Endothelial cell of umbilical vein (primary cell): ENCODE results near the gene TMEM178B. TPM values are rescaled to one million over a fixed set of nuclear protein-coding genes. Genes with fewer than 3 reads are reported as not detected.

Experiments used
- BruUV-seq: library from RNA; stranded (reverse); fragments of 400-500 nt; replicated peaks from 2 replicates; lab custom pipeline; 2021; lab: Mats Ljungman, UMichigan
- CTCF ChIA-PET: fragments of 300-600, 350-600 bp; sonication (Branson Sonifier 250); formaldehyde crosslinking; loops from one replicate; lab custom pipeline; 2021; ENCODE audit warnings: antibody characterized with exemption, inconsistent platforms; lab: Charles Lee
- POLR2A ChIA-PET: fragments of 300-600, 350-600 bp; sonication (Branson Sonifier 250); formaldehyde crosslinking; loops from one replicate; lab custom pipeline; 2021; ENCODE audit warnings: antibody characterized with exemption, inconsistent platforms; lab: Charles Lee
- DNase-seq: peaks from one replicate; pipeline ENCODE4 v3.0.0-alpha.2; 2011; ENCODE audit warnings: low read depth, low spot score
- FAIRE-seq: peaks from 2 replicates; lab custom pipeline; 2011; peaks lifted over from hg19 to GRCh38; lab: Jason Lieb, UNC
- H2AFZ ChIP-seq: 2 replicates; pipeline ENCODE4 v1.6.0; 2012; ENCODE audit warnings: low read depth, low read length, control low read depth, inconsistent platforms
- H3K27ac ChIP-seq: 2 replicates; pipeline ENCODE4 v1.5.1; 2011; ENCODE audit warnings: low read depth, mild to moderate bottlenecking, control low read depth, low read length, moderate library complexity; ENCODE audit not compliant: insufficient read depth
- H3K27me3 ChIP-seq, 2 experiments: 2 replicates each; pipeline versions ENCODE4 v1.6.0 to v1.6.1; 2011; ENCODE audit warnings: low read length in 2 of 2, mixed read lengths in 1 of 2; ENCODE audit not compliant: control insufficient read depth in 2 of 2, insufficient read depth in 2 of 2
- H3K36me3 ChIP-seq, 2 experiments: 2 replicates in 1 of 2; 3 replicates in 1 of 2; pipeline ENCODE4 v1.5.1; 2011; ENCODE audit warnings: low read length in 2 of 2, mild to moderate bottlenecking in 1 of 2, moderate library complexity in 1 of 2; ENCODE audit not compliant: control insufficient read depth in 2 of 2, insufficient read depth in 2 of 2; ENCODE audit errors: extremely low read depth in 1 of 2
- H3K4me1 ChIP-seq: 3 replicates; pipeline ENCODE4 v1.5.1; 2011; ENCODE audit warnings: mild to moderate bottlenecking, low read length; ENCODE audit not compliant: control insufficient read depth, insufficient read depth; ENCODE audit errors: extremely low read depth
- H3K4me2 ChIP-seq: 2 replicates; pipeline ENCODE4 v1.6.1; 2011; ENCODE audit warnings: low read length, control low read depth, mixed read lengths; ENCODE audit not compliant: insufficient read depth
- H3K4me3 ChIP-seq, 3 experiments: fragments of 200-600 bp in 1 of 3; sonication (generic), shearing (Covaris generic) in 1 of 3; replicated peaks in 1 of 3; 2 replicates each; pipeline ENCODE4 v1.5.1; 2011 to 2016; ENCODE audit warnings: control low read depth in 3 of 3, low read length in 3 of 3, mild to moderate bottlenecking in 2 of 3, inconsistent platforms in 1 of 3, low read depth in 1 of 3, moderate library complexity in 1 of 3; ENCODE audit not compliant: insufficient read depth in 1 of 3
- H3K79me2 ChIP-seq: 2 replicates; pipeline ENCODE4 v1.6.0; 2012; ENCODE audit warnings: low read length, inconsistent platforms; ENCODE audit not compliant: control insufficient read depth, insufficient read depth
- H3K9ac ChIP-seq: replicated peaks from 2 replicates; pipeline ENCODE3; 2011; ENCODE audit warnings: low read length, control low read depth; ENCODE audit not compliant: insufficient read depth; ENCODE audit errors: extremely low read depth
- H3K9me1 ChIP-seq: replicated peaks from 3 replicates; pipeline ENCODE4 v1.6.0; 2011; ENCODE audit warnings: mild to moderate bottlenecking, low read length; ENCODE audit not compliant: control insufficient read depth, insufficient read depth; ENCODE audit errors: extremely low read depth
- H3K9me3 ChIP-seq: replicated peaks from 2 replicates; pipeline ENCODE4 v1.5.1; 2012; ENCODE audit warnings: low read length, inconsistent platforms; ENCODE audit not compliant: control insufficient read depth, insufficient read depth
- H4K20me1 ChIP-seq: replicated peaks from 2 replicates; pipeline ENCODE3; 2011; ENCODE audit warnings: mild to moderate bottlenecking, low read length; ENCODE audit not compliant: control insufficient read depth, insufficient read depth; ENCODE audit errors: extremely low read depth
- EZH2 ChIP-seq: IDR thresholded peaks from 2 replicates; pipeline ENCODE4 v1.6.1; 2012; ENCODE audit warnings: borderline replicate concordance, low read depth, mild to moderate bottlenecking, moderate library complexity, low read length, inconsistent platforms; ENCODE audit not compliant: severe bottlenecking
- FOS ChIP-seq: IDR thresholded peaks from 2 replicates; pipeline ENCODE4 v1.6.1; 2011; ENCODE audit warnings: mild to moderate bottlenecking, low read length, moderate library complexity, borderline replicate concordance; ENCODE audit not compliant: insufficient read depth
- GATA2 ChIP-seq: IDR thresholded peaks from 2 replicates; pipeline ENCODE4 v1.7.0; 2011; ENCODE audit warnings: low read depth, mild to moderate bottlenecking, moderate library complexity, mixed read lengths, low read length; ENCODE audit not compliant: insufficient read length, insufficient read depth
- JUN ChIP-seq: IDR thresholded peaks from 2 replicates; pipeline ENCODE4 v1.6.1; 2011; ENCODE audit warnings: borderline replicate concordance, low read depth; ENCODE audit not compliant: insufficient read length, insufficient read depth
- MYC ChIP-seq: IDR thresholded peaks from one replicate; pipeline ENCODE4 v1.6.1; 2011; ENCODE audit warnings: mild to moderate bottlenecking, low read depth, low read length
- POLR2A ChIP-seq: IDR thresholded peaks from 2 replicates; pipeline ENCODE4 v1.6.1; 2012; ENCODE audit warnings: low read depth, mild to moderate bottlenecking, control low read depth, low read length
- POLR2AphosphoS5 ChIP-seq: IDR thresholded peaks from 2 replicates; pipeline ENCODE4 v1.6.1; 2012; ENCODE audit warnings: low read depth, mild to moderate bottlenecking, control low read depth, low read length, moderate library complexity; ENCODE audit not compliant: insufficient read depth
- dilution Hi-C: fragments of 300-500 bp; cut with MboI; formaldehyde crosslinking; loops from one replicate; pipeline ENCODE4 v1.15.0; 2019; ENCODE audit warnings: low sequenced_read_pairs; ENCODE audit not compliant: extremely low pct_ligation_motif_present
- intact Hi-C: fragments of 100-400 bp; cut with micrococcal nuclease; formaldehyde crosslinking; loops from one replicate; pipeline ENCODE4 v1.10.0; 2022
- polyA plus RNA-seq, 4 experiments: library from polyadenylated mRNA; depleted of rRNA in 3 of 4; stranded (reverse) in 3 of 4; unstranded in 1 of 4; fragments of >200 nt; gene quantifications; 2 replicates each; pipeline versions ENCODE4 v1.2.1 to v1.2.3, GENCODE V29; 2011 to 2012; ENCODE audit warnings: missing spikeins in 1 of 4
- total RNA-seq: library from RNA; stranded (reverse); gene quantifications from 2 replicates; pipeline ENCODE4 v1.2.3, GENCODE V29; 2021
- TF ChIP-seq, protein P1 (sequence below): IDR thresholded peaks from 2 replicates; pipeline ENCODE4 v1.6.1; 2011; ENCODE audit not compliant: insufficient read depth, insufficient read length
- TF ChIP-seq, protein P2 (sequence below), 2 donors: IDR thresholded peaks; 1 replicate in 1 of 2; 2 replicates in 1 of 2; pipeline ENCODE4 v1.5.1; 2011; ENCODE audit warnings: low read length in 2 of 2, mild to moderate bottlenecking in 2 of 2, moderate library complexity in 2 of 2, control low read depth in 1 of 2, inconsistent platforms in 1 of 2, low read depth in 1 of 2; ENCODE audit not compliant: insufficient read depth in 1 of 2; ENCODE audit errors: extremely low read depth in 1 of 2

The TMEM178B gene
- total and polyA plus RNA-seq, 2 donors (not counting 3 experiments of a cell fraction or from before 2014, with no cell fraction given) = not detected

DNA sequence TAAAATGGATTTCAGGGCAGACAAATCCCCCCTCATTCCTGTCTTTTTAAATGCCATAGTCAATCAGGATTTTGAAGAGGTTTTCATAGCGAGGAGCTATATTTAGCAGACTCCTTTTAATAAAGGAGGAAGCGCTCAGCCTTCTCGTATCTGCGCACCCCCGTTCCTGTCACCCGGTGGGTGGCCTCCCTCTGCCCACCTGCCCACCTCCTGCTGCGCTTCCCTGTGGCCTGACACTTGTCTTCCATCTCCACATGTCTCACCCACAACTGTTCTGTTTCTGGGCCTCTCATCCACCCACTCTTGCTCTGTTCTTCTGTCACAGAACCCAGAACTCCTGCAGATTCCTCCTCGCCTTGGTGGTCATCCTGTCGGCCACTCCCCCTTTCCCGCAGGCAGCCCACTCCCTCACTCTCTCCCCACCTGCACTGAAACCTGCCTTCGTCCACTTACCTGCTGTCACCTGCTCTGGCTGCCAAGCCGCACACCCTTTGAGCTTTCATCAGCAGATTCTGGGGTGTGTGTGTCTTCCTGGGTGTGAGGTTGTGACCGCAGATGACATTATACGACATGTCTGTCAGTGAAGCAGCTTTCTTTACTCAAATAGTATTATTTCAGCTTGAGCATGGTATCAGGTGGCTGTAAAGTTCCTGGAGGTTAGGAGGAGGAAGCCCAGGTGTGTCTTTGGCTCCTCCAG is 313.8 kb downstream of the TMEM178B start:
- no peak for DNase-seq
- Histone ChIP-seq H3K9ac (no peak overlapping the region), H3K27ac (no peak overlapping the region), H3K4me3 (no peak overlapping the region), H3K27me3 (no peaks in the 10 kb centered on the region), H3K4me2 (no peak overlapping the region), H3K9me1 (no peaks in the 10 kb centered on the region), H3K4me1 (no peaks in the 10 kb centered on the region), H2AFZ (no peak overlapping the region), H3K36me3 (no peaks in the 10 kb centered on the region), H4K20me1 (no peaks in the 10 kb centered on the region), H3K79me2 (no peaks in the 10 kb centered on the region), H3K9me3 (no peaks in the 10 kb centered on the region)
- TF ChIP-seq FOS = no peak
- no peak for TF ChIP-seq GATA2
- TF ChIP-seq MYC = no peak
- TF ChIP-seq EZH2 = no peak
- no peak for TF ChIP-seq JUN
- no peak for TF ChIP-seq POLR2A
- TF ChIP-seq, protein P1, sequence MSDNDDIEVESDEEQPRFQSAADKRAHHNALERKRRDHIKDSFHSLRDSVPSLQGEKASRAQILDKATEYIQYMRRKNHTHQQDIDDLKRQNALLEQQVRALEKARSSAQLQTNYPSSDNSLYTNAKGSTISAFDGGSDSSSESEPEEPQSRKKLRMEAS = no peak
- intact Hi-C loops = no loop called here
- no peak for FAIRE-seq
- no TSS peak for BruUV-seq
- dilution Hi-C loops = no loop called here
- ChIA-PET POLR2A (no interaction called here), CTCF (no interaction called here)

DNA sequence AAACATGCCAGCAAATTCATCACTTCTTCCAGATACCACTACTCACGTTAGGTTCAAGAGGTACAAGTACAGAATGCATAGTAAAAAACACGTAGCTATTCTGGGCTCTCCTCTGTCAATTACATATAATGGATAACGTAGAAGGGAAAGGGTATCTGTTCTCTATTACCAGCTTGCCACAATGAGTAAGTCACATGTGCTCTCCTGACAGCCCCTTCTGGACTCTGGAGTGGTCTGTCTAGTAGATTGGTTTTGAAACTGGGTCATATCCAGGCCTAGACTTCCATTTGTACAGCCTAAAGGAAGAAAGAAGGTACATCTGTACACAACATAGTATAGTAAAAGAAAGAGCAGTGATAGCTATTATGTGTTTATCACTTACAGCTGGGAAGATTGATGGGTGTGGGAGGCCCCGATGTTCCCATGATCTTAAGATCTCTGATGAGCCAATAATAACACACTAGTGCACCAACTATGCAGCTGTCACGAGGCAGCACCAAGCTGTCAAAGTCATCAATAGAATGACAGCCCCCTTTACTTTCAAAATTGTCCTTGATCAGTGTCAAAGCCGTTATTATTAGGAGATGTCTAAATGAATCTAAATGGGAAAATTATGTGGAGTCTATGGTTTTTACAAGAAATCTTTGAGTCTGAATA is 315.4 kb downstream of the TMEM178B start:
- H4K20me1 ChIP-seq = no peaks in the 10 kb centered on the region
- ChIA-PET CTCF (no interaction called here), POLR2A (no interaction called here)
- dilution Hi-C loops = no loop called here
- DNase-seq = no peak
- no peaks in the 10 kb centered on the region for H3K4me1 ChIP-seq
- no peak overlapping the region for H3K9ac ChIP-seq
- H3K4me3 ChIP-seq = no peak overlapping the region
- no peak for FAIRE-seq
- no peak overlapping the region for H3K4me2 ChIP-seq
- TF ChIP-seq EZH2 (no peak), POLR2AphosphoS5 (no peak), POLR2A (no peak)
- TF ChIP-seq, protein P2, sequence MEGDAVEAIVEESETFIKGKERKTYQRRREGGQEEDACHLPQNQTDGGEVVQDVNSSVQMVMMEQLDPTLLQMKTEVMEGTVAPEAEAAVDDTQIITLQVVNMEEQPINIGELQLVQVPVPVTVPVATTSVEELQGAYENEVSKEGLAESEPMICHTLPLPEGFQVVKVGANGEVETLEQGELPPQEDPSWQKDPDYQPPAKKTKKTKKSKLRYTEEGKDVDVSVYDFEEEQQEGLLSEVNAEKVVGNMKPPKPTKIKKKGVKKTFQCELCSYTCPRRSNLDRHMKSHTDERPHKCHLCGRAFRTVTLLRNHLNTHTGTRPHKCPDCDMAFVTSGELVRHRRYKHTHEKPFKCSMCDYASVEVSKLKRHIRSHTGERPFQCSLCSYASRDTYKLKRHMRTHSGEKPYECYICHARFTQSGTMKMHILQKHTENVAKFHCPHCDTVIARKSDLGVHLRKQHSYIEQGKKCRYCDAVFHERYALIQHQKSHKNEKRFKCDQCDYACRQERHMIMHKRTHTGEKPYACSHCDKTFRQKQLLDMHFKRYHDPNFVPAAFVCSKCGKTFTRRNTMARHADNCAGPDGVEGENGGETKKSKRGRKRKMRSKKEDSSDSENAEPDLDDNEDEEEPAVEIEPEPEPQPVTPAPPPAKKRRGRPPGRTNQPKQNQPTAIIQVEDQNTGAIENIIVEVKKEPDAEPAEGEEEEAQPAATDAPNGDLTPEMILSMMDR (IDR thresholded peaks at IDR 0.05; ENCODE audit: extremely low read depth in 1 of 2, insufficient read depth in 1 of 2, low read depth in 1 of 2, low read length in 2 of 2) = no peak
- intact Hi-C loops = no loop called here
- BruUV-seq = no TSS peak
- no peak overlapping the region for H2AFZ ChIP-seq
- H3K27ac ChIP-seq = no peak overlapping the region
- no peaks in the 10 kb centered on the region for H3K79me2 ChIP-seq
- H3K36me3 ChIP-seq = no peaks in the 10 kb centered on the region
- no peaks in the 10 kb centered on the region for H3K9me3 ChIP-seq
- H3K27me3 ChIP-seq = no peaks in the 10 kb centered on the region
- H3K9me1 ChIP-seq = no peaks in the 10 kb centered on the region
